H7 (cell line): ENCODE data around the gene LRRC4C. TPM values are rescaled to one million over a fixed set of nuclear protein-coding genes. Genes with fewer than 3 reads are reported as not detected.
"Not testable (repeated sequence)": the region's sequence is repeated elsewhere in the genome, so short reads cannot be mapped to it uniquely, and the experiment has no call there.

Experiments
- DNase-seq: peaks from one replicate; pipeline ENCODE4 v3.0.0; 2012
- H3K27me3 ChIP-seq: 2 replicates; pipeline ENCODE4 v1.6.0; 2011; ENCODE audit warnings: mild to moderate bottlenecking, low read length; ENCODE audit not compliant: control insufficient read depth, insufficient read depth
- H3K36me3 ChIP-seq: replicated peaks from 2 replicates; pipeline ENCODE4 v1.5.1; 2011; ENCODE audit warnings: low read length; ENCODE audit not compliant: control insufficient read depth, insufficient read depth
- H3K4me3 ChIP-seq: 2 replicates; pipeline ENCODE4 v1.5.1; 2011; ENCODE audit warnings: low read depth, mild to moderate bottlenecking, control low read depth, low read length, moderate library complexity; ENCODE audit not compliant: insufficient read depth
- total RNA-seq: library from RNA; depleted of rRNA; stranded (reverse); fragments of >200 nt; shearing (Covaris generic); gene quantifications from 2 replicates; pipeline ENCODE4 v1.2.3, GENCODE V29; 2014

LRRC4C gene
- total RNA-seq, 1 experiment from 2014 or later, result 0.66 TPM

GRCh38 chr11:40223596-40224330, 1235.7 kb downstream of the LRRC4C start:
- Histone ChIP-seq H3K36me3 (no peaks in the 10 kb centered on the region), H3K27me3 (no peaks in the 10 kb centered on the region; the same call in 1 of the 2 replicates), H3K4me3 (no peak overlapping the region)
- no peak for DNase-seq

GRCh38 chr11:40219401-40219800, 1240.1 kb downstream of the LRRC4C start:
- no peak for DNase-seq
- Histone ChIP-seq H3K27me3 (no peaks in the 10 kb centered on the region), H3K4me3 (no peak overlapping the region), H3K36me3 (no peaks in the 10 kb centered on the region)

- no peaks in the 10 kb centered on the region for H3K36me3 ChIP-seq
- no peaks in the 10 kb centered on the region for H3K27me3 ChIP-seq
- DNase-seq, result no peak
Measured at GRCh38 chr11:40215556-40215955, 1243.9 kb downstream of the LRRC4C start.

GRCh38 chr11:40207416-40207815, 1252.0 kb downstream of the LRRC4C start:
- Histone ChIP-seq H3K36me3 (no peaks in the 10 kb centered on the region), H3K4me3 (no peak overlapping the region), H3K27me3 (peaks cover 56% of the 10 kb centered on the region)
- no peak for DNase-seq

More at GRCh38 chr11:40215556-40215955, 1243.9 kb downstream of the LRRC4C start:
- H3K4me3 ChIP-seq, result no peak overlapping the region

GRCh38 chr11:40204228-40204627, 1255.2 kb downstream of the LRRC4C start:
- Histone ChIP-seq H3K27me3 (peaks cover 81% of the 10 kb centered on the region), H3K4me3 (no peak overlapping the region), H3K36me3 (no peaks in the 10 kb centered on the region)
- DNase-seq, result no peak

GRCh38 chr11:40203606-40204005, 1255.8 kb downstream of the LRRC4C start:
- DNase-seq, result no peak
- Histone ChIP-seq H3K27me3 (peaks cover 79% of the 10 kb centered on the region), H3K4me3 (no peak overlapping the region), H3K36me3 (no peaks in the 10 kb centered on the region)

DNA sequence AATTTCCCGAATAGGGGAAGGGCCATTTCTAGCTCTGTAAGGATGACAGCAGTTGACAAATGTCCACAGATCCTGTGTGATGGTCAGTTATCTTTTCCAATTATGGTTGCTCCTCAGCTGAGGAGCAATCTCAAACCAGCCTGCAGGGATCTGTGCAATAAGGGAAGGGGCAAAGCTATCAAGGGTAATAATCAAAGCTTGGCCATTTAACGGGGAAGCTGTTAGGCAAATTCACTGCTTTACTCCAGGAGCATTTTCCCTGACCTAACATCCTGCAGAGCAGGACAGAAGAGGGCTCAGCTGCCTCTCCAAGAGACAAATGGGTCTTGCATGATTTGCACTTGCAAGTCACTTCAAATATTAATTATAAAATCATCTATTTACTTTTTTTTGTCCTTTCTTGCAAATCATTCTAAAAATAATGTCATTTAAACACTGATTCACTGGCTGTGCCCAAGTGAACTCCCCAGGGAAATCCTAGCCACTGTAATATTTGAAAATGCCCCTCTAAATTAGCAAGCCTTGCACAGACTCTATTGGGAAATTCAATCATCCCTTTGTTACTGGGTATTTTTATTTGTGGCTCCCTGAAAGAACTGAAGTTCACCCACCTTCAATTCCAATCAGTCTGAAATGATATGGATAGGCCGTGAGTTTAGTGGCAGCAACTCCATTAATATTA, 1256.7 kb downstream of the LRRC4C start:
- no peak for DNase-seq
- no peak overlapping the region for H3K4me3 ChIP-seq
- peaks cover 70% of the 10 kb centered on the region for H3K27me3 ChIP-seq
- no peaks in the 10 kb centered on the region for H3K36me3 ChIP-seq

GRCh38 chr11:40192590-40192989, 1266.9 kb downstream of the LRRC4C start:
- not testable (repeated sequence) for DNase-seq, H3K27me3 ChIP-seq, H3K4me3 ChIP-seq, H3K36me3 ChIP-seq

- no peaks in the 10 kb centered on the region for H3K27me3 ChIP-seq
- H3K4me3 ChIP-seq, result no peak overlapping the region
- DNase-seq, result no peak
- H3K36me3 ChIP-seq, result no peaks in the 10 kb centered on the region
Measured at GRCh38 chr11:40190294-40190693, 1269.2 kb downstream of the LRRC4C start.

DNA sequence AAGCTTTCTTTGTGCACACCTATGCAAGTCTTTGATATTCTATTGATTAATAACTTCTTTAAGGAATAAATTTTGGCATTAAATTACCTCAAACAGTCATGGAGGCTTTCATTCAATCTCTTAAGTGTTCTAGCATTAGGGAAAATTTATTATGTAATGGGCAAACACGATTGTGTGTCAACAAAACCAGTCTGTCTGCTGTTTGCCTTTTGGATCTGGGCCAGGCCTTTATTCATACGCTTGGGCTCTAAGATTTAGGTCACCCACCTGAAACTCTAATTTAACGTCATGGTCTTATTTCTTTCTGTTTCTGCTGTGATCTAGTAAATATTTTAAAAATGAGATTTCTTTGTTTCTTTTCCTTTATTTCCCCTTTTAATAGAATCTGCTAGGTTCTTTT, 1270.6 kb downstream of the LRRC4C start:
- no peaks in the 10 kb centered on the region for H3K27me3 ChIP-seq
- DNase-seq, result no peak
- H3K4me3 ChIP-seq, result no peak overlapping the region
- H3K36me3 ChIP-seq, result no peaks in the 10 kb centered on the region

GRCh38 chr11:40187295-40187694, 1272.2 kb downstream of the LRRC4C start:
- H3K4me3 ChIP-seq, result no peak overlapping the region
- DNase-seq, result no peak
- no peaks in the 10 kb centered on the region for H3K36me3 ChIP-seq
- no peaks in the 10 kb centered on the region for H3K27me3 ChIP-seq

DNA sequence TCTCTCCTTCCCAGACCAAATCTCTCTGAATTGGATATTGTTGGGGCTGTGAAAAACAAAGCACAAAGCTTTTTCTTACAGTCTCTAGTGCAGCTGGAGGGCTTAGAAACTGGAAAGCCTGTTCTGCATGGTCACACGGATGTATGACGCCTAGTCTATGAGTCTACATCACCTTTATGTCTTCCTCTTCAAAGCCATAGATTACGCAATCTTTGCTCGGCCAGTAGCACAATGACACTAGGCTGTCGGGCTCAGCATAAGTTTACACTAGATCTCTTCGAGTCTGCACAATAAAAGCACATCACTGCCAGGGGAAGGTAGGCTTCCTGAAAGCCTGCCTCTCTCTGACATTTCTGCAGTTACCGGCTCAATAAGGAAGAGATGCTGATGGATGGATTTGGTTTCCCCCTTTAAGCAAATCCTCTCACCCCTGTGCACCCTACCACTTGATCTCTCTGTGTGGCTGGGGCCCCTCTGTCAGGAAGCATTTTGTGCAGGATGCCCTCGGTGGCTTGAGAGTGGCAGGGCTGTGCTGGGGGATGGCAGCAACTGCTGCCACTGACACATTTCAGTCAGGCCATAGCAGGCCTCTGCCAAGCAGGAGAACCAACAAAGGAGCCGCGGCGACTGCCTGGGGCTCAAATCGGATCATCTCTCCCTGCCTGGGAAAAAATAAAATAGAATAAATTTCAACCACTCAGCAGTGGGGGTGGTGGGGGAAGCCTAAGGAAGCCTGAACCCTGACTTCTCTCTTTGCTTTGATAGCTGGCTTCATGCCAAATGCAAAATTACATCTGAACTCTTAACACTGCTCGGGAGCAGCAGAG, 1272.8 kb downstream of the LRRC4C start:
- Histone ChIP-seq H3K4me3 (no peak overlapping the region), H3K36me3 (no peaks in the 10 kb centered on the region), H3K27me3 (no peaks in the 10 kb centered on the region)
- no peak for DNase-seq

GRCh38 chr11:40185793-40186192, 1273.7 kb downstream of the LRRC4C start:
- H3K36me3 ChIP-seq, result no peaks in the 10 kb centered on the region
- no peaks in the 10 kb centered on the region for H3K27me3 ChIP-seq
- DNase-seq, result no peak
- no peak overlapping the region for H3K4me3 ChIP-seq

DNA sequence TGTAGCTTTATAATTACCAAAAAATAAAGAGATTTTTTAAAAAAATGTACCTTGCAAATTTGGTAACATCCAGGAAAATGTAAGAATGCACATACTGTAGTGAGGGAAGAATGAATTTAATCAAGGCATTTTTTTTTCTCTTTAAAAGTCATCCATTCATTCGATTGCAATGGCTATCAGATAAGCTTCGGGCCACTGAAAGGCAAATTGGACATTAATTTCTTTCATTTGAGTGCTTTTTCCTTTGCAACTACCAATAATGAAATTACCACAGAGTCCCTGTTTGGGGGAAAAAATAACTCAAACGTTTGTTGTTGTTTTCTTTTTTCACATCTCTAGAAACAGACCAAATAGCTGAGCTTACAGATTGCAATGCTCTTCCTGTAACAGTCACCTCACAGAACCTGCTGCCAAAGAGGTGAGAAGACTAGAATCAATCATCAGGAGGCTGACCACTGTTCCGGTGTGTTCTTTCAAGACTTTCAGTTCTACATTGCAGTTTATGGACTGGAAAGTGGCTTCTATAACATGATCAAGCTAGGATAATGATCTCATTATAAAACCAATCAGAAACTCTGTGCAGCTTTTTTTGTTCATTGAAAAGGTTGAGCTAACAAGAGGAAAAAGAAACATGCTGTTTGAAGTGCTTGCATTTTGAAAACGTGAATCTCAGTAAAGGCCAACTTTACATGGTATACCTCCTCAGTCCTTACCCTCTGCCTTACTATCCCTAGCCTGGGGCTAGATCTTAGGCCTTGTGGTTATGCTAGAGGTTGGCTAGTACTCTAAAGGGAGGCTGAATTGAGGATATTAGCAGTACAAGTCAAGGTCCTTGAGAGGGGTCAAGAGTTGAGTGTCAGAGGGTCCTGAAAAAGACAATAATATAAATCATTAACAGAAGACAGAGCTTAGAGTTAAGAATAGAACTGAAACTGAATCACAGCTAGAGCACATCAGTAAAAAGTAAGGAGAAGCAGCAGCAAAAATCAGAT, 1276.1 kb downstream of the LRRC4C start:
- Histone ChIP-seq H3K36me3 (no peaks in the 10 kb centered on the region), H3K4me3 (no peak overlapping the region), H3K27me3 (no peaks in the 10 kb centered on the region; the same call in 1 of the 2 replicates)
- DNase-seq, result no peak
